Measurements from ENCODE around the gene BNC2. TPM values are rescaled to one million over a fixed set of nuclear protein-coding genes. Genes with fewer than 3 reads are reported as not detected.

Gene BNC2
- total RNA-seq, 1 experiment from 2014 or later, result 5.7 TPM

- in situ Hi-C loops (cut with HindIII; ENCODE audit: low pct_unique_long_range_greater_than_20kb, low sequenced_read_pairs) (no loop called here), intact Hi-C loops (cut with micrococcal nuclease; ENCODE audit: unreplicated experiment) (no loop called here)
- no peaks in the 10 kb centered on the region for H3K4me1 ChIP-seq (ENCODE audit: control insufficient read depth, insufficient read depth, low read length)
- DNase-seq (ENCODE audit: low read depth, low spot score), result no peak
- no peaks in the 10 kb centered on the region for H3K9me3 ChIP-seq (ENCODE audit: control insufficient read depth, insufficient read depth, low read depth, low read length)
- H3K27me3 ChIP-seq (ENCODE audit: control insufficient read depth, insufficient read depth, low read length), result no peaks in the 10 kb centered on the region
- no peak for ATAC-seq
- BruUV-seq (replicated peaks), result no TSS peak
- POLR2A ChIA-PET, result interaction anchor here (0.7 kb wide), 1 partner anchor 39 kb away, joined by 3 read pairs; no protein-coding TSS in a partner anchor
- no peak overlapping the region for H3K4me3 ChIP-seq (ENCODE audit: low read depth in 2 of 2, low read length in 2 of 2)
- H3K27ac ChIP-seq (ENCODE audit: low read length), result no peak overlapping the region
- H3K36me3 ChIP-seq (ENCODE audit: control insufficient read depth, insufficient read depth, low read length), result no peaks in the 10 kb centered on the region
- no peak for TF ChIP-seq CTCF (IDR thresholded peaks at IDR 0.05)
- no peak for TF ChIP-seq TCF7L2 (IDR thresholded peaks at IDR 0.05; ENCODE audit: low read depth, low read length)
- TF ChIP-seq REST (IDR thresholded peaks at IDR 0.05; ENCODE audit: insufficient read depth in 1 of 2, low read depth in 2 of 2, low read length in 1 of 2), result no peak
- no peak for TF ChIP-seq SIN3A (IDR thresholded peaks at IDR 0.05; ENCODE audit: borderline replicate concordance, insufficient read depth, low read depth, low read length)
- no peak for TF ChIP-seq POLR2AphosphoS5 (IDR thresholded peaks at IDR 0.05; ENCODE audit: low read depth, low read length)
- CTCF ChIA-PET, result no interaction called here
Measured at GRCh38 chr9:16637218-16637617, 233.3 kb downstream of the BNC2 start.

GRCh38 chr9:16633794-16634193, 236.7 kb downstream of the BNC2 start:
- CTCF ChIA-PET, result no interaction called here
- no peaks in the 10 kb centered on the region for H3K27me3 ChIP-seq (ENCODE audit: control insufficient read depth, insufficient read depth, low read length)
- POLR2A ChIA-PET, result no interaction called here

More at GRCh38 chr9:16633794-16634193, 236.7 kb downstream of the BNC2 start:
- no peaks in the 10 kb centered on the region; the same call in 1 of the 2 replicates for H3K4me1 ChIP-seq (ENCODE audit: control insufficient read depth, insufficient read depth, low read length)
- in situ Hi-C loops (cut with HindIII; ENCODE audit: low pct_unique_long_range_greater_than_20kb, low sequenced_read_pairs), result no loop called here
- intact Hi-C loops (cut with micrococcal nuclease; ENCODE audit: unreplicated experiment), result no loop called here
- no peak for DNase-seq (ENCODE audit: low read depth, low spot score)
- H3K4me3 ChIP-seq (ENCODE audit: low read depth in 2 of 2, low read length in 2 of 2), result no peak overlapping the region
- ATAC-seq, result no peak
- no peaks in the 10 kb centered on the region for H3K9me3 ChIP-seq (ENCODE audit: control insufficient read depth, insufficient read depth, low read depth, low read length)
- H3K36me3 ChIP-seq (ENCODE audit: control insufficient read depth, insufficient read depth, low read length), result no peaks in the 10 kb centered on the region
- TF ChIP-seq CTCF (IDR thresholded peaks at IDR 0.05) (no peak), POLR2AphosphoS5 (IDR thresholded peaks at IDR 0.05; ENCODE audit: low read depth, low read length) (no peak), TCF7L2 (IDR thresholded peaks at IDR 0.05; ENCODE audit: low read depth, low read length) (no peak), SIN3A (IDR thresholded peaks at IDR 0.05; ENCODE audit: borderline replicate concordance, insufficient read depth, low read depth, low read length) (no peak), REST (IDR thresholded peaks at IDR 0.05; ENCODE audit: insufficient read depth in 1 of 2, low read depth in 2 of 2, low read length in 1 of 2) (no peak)
- no peak overlapping the region for H3K27ac ChIP-seq (ENCODE audit: low read length)
- no TSS peak for BruUV-seq (replicated peaks)

All from Panc1 (cell line).